ENCODE results near the gene BACH2.
A peak's percentile ranks its signal among the peaks of the same experiment; 100 is the strongest.

Gene BACH2

DNA sequence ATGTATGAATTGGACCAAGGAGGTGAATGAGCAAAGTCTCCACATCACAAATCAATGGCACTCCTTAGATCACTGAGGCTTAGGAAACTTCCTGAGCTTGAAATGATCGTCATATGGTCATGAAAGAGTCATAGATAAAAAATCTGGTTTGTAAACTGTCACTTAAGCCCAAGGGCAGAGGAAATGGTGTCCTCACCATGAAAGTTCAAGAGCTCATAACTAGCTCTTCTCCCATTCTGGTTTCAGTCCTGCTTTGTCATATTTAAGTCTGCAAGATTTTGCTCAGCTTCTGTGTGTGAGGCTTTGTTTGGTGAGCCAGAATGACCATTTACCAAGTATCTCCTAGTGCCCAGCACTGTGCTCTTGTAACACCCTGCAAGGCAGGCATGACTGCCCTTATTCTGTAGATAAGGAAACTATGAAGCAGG is 341.9 kb downstream of the BACH2 start:
- DNase-seq, result no peak

DNA sequence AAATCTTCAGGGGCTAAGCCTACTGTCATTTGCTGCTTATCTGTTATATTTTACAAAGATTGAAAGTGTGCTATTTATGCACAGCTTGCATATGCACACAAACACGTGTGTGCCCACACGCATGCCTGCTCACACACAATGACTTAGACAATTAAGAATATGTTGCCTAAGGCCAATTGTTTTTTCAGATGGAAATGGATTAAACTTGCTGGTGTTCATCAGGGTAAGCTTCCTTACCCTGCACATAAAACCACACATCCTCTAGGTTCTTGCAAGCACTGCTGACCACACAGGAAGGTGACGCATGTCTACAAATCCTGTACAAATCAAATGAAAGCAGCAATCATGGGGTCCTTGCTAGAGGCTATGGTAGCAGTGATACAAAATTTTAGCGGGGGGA is 344.0 kb downstream of the BACH2 start:
- peak; percentile 85 for DNase-seq

- peak; percentile 10 for DNase-seq
Measured at GRCh38 chr6:89952105-89952671, 344.5 kb downstream of the BACH2 start.

DNA sequence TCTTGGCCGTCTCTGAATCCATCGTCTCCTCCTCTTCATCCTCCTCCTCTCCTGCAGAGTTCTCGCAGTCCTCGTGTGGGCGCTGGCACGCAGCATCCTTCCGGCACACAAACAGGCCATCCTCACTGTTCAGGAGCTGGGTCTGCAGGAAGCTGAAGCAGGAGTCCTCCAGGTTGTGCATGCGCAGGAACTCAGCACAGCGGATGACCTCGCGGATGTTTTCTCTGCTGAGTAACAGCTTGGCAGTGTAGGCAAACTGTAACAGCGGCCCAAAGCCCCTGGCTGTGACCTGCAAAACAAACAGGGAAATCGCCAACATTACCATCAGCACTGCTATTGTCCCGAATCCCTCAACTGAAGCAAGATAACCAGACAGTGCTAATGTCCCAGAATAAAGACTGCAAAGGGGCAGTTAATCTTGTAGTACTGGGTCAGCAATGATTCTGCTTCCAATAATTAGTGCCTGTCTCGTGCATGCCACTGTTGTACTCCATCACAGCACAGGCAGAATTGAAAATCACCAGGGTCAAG is 345.0 kb downstream of the BACH2 start:
- DNase-seq, result no peak

DNA sequence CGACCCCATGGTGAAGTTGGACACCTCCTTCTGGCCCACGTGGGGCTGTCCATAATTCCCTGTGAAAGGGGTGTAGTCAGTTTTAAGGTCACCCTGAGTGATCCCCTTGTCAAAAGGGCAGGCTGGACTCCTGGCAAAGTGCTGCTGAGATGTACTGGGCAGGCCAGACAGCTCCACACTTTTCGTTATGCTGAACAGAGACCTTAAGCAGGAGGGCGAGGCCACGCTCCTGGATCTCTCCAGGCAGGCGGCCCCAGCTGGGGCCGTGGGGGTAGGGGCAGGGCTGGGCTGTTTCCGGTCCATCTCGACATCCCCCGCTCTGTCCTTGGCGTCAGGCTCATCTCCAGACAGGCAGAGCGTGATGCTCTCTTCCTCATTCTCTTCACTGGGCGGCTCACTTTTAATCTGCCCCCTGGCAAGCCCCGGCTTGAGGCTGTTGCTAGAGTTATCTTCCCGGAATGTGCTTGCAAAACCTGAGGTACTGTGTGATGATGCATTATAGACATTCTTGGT is 345.7 kb downstream of the BACH2 start:
- no peak for DNase-seq

DNA sequence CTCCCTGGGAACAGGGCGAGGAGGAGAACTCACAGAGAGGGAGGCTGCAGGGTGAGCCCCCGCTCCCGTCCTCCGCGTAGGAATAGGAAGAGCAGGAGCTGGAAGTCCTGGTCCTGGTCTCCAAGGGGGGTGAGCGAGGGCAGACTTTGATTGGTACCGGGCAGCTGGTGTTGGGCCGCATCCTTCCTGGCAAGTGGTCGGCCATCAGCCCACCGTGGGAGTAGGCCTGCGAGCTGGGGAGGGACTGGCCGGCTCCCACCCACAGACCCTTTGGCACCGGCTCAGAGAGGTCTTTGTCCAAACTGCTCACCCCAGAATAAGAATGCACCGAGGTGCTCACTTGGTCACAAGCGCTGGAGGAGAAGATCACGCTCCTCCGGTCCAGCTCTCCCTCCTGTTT is 346.2 kb downstream of the BACH2 start:
- no peak for DNase-seq

GRCh38 chr6:89948876-89949275 is 347.8 kb downstream of the BACH2 start:
- no peak for DNase-seq

DNA sequence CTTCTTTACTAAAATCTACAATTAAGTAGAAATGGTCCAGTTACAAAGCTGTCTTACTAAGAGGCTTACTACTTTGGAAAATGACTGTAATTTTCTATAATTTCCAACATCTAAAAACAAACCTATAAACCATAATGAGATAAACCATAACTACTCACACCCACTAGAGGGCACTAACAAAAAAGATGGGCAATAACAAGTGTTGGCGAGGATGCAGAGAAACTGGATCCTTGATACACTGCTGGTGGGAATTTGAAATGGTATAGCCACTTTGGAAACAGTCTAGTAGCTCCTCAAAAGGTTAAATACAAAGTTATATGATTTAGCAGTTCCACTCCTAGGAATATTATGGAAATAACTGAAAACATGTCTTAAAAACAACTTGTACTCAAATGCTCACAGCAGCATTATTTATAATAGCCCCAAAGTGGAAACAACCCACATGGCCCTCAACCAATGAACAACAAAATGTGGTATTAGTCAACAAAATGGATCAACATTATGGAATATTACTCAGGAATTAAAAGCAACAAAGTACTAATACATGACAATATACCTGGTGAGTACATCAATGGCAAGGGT is 351.7 kb downstream of the BACH2 start:
- peak; percentile 65 for DNase-seq

GRCh38 chr6:89944181-89944755 is 352.4 kb downstream of the BACH2 start:
- no peak for DNase-seq

- DNase-seq, result no peak
Measured at GRCh38 chr6:89942601-89943000, 354.0 kb downstream of the BACH2 start.

GRCh38 chr6:89941763-89942497 is 354.7 kb downstream of the BACH2 start:
- DNase-seq, result no peak

DNA sequence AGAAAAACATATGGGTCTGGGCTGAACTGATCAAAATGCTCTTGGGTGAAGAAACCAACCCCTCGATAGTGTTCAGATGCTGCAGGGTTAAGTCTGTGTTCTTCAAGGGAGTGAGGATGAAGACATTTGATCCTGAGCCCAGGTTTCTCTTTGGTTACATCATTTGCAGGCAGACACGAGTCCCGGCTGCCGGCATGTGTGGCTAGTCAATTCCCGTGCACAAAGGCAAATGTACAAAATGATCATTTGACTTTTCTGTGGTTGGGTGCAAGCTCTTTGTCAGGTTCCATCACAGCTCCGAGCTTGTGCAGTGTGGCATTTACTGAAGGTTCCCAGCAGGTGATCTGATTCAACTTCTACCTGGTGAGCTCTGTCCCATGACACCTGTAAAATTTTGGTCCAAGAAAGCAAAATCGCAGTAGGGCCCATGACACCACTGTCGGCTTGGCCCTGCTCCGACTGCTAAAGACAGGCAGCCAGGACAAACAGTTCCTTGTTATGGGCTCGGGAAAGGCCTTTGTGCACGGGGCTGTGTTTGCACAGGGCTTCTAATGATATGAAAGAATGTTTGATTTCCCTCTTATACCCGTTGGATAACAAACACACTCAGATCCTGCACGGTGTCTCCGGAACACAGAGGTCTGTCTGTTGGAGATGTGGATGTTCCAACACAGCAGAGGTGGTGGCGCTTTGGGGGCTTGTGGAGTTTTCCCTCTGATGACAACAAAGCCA is 355.4 kb downstream of the BACH2 start:
- DNase-seq, result no peak

- DNase-seq, result peak; percentile 89
Measured at GRCh38 chr6:89940225-89941027, 356.2 kb downstream of the BACH2 start.

DNA sequence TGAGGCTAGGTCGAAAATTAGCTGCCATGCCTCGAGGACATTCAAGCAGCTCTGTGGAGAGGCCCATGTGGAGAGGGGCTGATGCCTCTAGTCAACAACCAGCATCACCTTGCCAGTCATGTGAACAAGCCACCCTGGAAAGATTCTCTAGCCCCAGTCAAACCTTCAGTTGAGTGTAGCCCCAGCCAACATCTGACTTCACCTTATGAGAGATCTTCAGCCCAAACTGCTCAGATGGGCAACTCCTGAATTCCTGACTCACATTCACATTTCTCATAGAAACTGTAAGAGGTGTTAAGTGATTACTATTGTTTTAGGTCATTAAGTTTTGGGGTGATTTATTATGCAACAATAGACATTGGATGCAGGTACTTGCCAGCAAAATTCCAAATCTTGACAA is 357.5 kb downstream of the BACH2 start:
- DNase-seq, result no peak

GRCh38 chr6:89938014-89938413 is 358.6 kb downstream of the BACH2 start:
- no peak for DNase-seq

- no peak for DNase-seq
Measured at GRCh38 chr6:89936177-89936576, 360.5 kb downstream of the BACH2 start.

GRCh38 chr6:89934685-89935366 is 361.8 kb downstream of the BACH2 start:
- DNase-seq, result no peak

- no peak for DNase-seq
Measured at GRCh38 chr6:89932245-89932802, 364.3 kb downstream of the BACH2 start.

GRCh38 chr6:89930789-89931188 is 365.9 kb downstream of the BACH2 start:
- DNase-seq, result no peak

DNA sequence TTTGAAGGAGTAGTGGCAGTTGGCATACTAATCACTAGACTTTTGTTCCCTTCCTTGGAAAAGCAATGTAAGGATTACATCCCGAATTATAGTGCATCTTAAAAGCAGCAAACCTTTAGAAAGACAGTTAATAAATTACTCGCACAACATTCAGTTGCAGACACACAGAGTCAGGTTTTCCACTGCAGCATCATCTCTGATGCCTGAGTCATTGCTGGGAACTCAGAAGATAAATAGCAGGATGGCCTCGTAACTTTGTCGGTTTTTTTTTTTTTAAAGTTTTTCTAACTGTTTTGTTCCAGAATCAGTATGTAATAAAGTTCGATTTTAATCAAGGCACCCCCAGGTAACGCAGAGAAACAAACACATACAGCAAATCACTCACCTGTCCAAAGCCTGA is 368.0 kb downstream of the BACH2 start:
- no peak for DNase-seq

All from hematopoietic multipotent progenitor cell treated with erythropoietin and hydrocortisone succinate and interleukin-3 and kit ligand, for 4 days (in vitro differentiated cells).